ENCODE data around the gene MAVS.
"Not testable (repeated sequence)": the region's sequence is repeated elsewhere in the genome, so short reads cannot be mapped to it uniquely, and the experiment has no call there.

The MAVS gene

GRCh38 chr20:3857405-3857804 is 10.8 kb downstream of the MAVS start:
- no peak for DNase-seq

DNA sequence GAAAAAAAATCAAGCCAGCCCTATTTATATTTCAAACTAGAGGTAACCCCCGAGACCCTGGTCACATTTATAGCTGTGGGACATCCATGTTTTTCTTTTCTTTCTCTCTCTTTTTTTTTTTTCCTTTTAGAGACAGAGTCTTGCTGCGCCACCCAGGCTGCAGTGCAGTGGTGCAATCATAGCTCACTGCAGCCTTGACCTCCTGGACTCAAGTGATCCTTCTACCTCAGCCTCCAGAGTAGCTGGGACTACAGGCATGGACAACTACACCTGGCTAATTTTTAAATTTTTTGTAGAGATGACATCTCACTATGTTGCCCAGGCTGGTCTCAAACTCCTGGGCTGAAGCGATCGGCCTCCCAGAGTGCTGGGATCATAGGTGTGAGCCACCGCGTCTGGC is 12.1 kb downstream of the MAVS start:
- no peak for DNase-seq

GRCh38 chr20:3861191-3861590 is 14.6 kb downstream of the MAVS start:
- no peak for DNase-seq

GRCh38 chr20:3862333-3862732 is 15.7 kb downstream of the MAVS start:
- DNase-seq = no peak

- DNase-seq = no peak
Measured at GRCh38 chr20:3863317-3863716, 16.7 kb downstream of the MAVS start.

- DNase-seq = no peak
Measured at GRCh38 chr20:3864518-3864917, 17.9 kb downstream of the MAVS start.

GRCh38 chr20:3865152-3865886 is 18.7 kb downstream of the MAVS start:
- DNase-seq = no peak

DNA sequence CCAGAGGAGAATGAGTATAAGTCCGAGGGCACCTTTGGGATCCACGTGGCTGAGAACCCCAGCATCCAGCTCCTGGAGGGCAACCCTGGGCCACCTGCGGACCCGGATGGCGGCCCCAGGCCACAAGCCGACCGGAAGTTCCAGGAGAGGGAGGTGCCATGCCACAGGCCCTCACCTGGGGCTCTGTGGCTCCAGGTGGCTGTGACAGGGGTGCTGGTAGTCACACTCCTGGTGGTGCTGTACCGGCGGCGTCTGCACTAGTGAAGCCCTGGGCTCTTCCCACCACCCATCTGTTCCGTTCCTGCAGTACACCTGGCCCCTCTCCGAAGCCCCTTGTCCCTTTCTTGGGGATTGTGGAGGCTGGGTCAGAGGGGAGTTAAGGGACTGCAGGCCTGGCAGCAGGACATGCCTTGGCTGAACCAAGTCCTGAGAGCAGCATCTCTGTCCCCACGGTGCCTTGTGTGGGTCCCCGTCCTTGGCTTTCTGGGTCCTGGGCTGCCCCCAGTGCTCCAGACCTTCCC is 19.3 kb downstream of the MAVS start:
- no peak for DNase-seq

- DNase-seq = no peak
Measured at GRCh38 chr20:3866464-3866863, 19.8 kb downstream of the MAVS start.

DNA sequence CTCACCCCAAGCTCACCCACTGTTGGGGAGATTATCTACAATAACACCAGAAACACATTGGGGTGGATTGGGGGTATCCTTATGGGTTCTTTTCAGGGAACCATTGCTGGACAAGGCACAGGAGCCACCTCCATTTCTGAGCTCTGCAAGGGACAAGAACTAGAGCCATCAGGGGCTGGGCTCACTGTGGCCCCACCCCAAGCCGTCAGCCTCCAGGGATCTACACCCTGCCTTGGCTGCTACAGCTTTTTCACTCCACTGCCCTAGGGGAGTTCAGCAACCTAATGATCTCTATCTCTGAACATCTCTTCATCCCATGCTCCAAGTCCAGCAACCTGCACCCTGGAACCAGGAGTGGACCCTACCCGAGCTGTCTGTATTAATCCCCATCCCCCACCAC is 21.2 kb downstream of the MAVS start:
- no peak for DNase-seq

- DNase-seq = no peak
Measured at GRCh38 chr20:3869839-3870634, 23.4 kb downstream of the MAVS start.

- DNase-seq = no peak
Measured at GRCh38 chr20:3871550-3872265, 25.1 kb downstream of the MAVS start.

DNA sequence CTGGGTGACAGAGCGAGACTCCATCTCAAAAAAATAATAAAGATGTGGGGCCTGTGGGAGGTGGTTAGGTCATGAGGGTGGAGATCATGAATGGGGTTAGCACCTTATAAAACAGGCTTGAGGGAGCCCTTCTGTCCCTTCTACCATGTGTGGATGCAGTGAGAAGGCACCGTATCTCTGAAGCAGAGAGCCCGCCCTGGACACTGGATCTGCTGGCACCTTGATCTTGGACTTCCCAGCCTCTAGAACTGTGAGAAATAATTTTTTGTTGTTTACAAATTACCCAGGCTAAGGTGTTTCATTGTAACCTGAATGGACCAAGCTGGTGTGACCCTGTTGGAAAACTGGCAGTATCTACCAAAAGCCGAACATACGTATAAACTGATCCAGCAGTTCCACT is 26.9 kb downstream of the MAVS start:
- no peak for DNase-seq

DNA sequence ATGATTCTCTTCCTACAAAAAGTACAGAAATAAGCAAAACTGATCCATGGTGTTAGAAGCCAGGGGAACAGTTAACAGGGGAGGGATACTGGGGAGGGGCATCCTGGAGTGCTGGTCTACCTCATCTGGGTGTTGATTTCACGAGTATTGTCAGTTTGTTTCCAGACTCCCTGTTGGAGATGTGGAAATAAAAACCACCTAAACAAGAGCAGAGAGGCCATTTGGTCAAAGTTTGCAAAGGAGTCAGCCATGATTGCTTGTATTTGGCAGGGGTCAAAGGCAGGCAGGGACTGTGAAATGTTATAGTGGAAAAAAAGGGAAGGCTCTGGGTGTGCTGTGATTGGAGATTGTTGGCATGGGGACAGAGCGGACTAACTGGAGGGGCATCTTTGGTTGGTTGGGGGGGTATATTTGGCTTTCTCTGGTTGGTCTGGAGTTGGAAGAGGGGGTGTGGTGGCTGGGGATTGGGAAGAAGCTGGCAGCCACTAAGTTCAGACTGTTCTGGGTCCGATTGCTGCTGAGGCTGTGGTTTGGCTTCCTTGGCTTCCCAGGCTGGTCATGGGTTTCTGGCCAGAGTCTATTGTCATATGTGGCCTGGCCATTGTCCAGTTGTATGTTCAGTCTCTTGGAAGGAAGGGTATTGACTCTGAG is 27.7 kb downstream of the MAVS start:
- no peak for DNase-seq

DNA sequence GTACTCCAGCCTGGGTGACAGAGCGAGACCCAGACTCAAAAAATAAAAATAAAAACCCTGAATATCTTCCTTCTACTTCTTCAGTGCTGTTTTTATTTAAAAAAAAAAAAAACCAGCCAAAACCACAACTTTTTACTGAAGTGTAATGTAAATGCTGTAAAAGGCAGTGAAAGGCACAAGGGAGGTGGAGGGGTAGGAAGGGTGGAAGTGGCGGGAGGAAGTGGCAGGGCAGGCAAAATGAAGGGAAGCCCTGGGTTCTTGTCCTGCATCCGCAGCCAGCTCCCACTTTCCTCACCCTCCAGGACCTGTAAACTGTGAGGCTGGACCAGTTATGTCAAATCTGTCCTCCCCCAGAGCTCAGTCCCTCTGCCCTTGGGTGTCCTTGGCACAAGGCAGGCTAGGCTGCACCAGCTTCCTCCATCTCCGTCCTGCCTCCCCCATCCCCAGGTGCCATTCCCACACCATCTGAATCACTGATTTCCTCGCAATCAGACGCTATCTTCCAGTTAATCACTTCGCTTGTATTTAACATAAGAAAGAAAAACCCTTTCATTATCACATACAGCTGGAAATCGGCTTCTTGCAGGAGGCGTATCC is 28.8 kb downstream of the MAVS start:
- DNase-seq = peak; percentile 9

DNA sequence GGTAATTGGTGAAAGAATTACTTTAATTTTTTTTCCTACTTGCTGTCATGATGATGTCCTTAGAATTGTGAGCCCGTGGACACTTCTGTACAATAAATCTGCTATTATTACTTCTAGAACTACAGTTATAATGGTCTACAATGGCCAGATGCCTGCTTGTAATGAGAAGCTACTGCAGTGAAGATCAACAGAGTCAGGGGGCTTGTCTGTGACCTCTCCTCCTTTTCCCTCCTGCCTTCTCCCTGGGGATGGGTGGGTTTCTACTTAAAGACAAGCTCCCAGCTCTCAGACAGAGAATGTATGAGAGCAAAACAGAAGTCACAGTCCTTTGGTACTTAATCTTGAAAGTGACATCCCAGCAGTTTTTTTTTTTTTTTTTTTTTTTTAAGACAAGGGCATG is 29.4 kb downstream of the MAVS start:
- DNase-seq = no peak

GRCh38 chr20:3876676-3877075 is 30.0 kb downstream of the MAVS start:
- no peak for DNase-seq

- not testable (repeated sequence) for DNase-seq
Measured at GRCh38 chr20:3878921-3879274, 32.3 kb downstream of the MAVS start.

- DNase-seq = no peak
Measured at GRCh38 chr20:3885715-3886114, 39.1 kb downstream of the MAVS start.

DNA sequence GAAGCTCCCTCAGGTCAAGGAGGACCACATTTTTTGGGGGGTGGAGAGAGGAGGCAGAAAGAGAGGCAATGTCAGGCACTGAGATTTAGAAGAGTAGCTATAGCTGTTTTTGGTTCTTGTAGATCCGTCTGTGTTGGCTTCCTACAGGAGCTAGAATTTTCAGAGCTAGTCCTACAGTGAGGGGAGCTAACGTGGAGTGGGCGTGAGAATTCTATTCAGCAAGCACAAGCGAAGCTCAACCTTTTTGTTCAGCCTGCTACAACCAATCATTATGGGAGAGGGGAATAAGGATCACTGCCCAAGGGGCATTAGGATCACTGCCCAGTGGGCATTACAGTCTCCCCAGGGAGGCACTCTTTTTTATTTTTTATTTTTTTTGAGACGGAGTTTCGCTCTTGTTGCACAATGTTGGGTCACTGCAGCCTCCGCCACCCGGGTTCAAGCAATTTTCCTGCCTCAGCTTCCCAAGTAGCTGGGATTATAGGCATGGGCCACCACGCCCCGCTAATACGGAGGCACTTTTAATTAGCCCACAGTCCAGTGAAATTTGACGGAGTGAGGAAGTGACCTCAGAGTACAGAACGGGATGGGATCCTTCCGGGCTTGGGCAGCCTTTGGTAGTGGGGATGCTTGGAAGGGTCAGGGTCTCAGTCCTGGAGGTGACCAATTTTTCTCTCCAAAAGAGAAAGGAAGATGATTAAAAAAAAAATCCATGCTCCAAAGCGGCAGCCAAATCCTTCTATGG is 41.4 kb downstream of the MAVS start:
- DNase-seq = peak; percentile 45

GRCh38 chr20:3888622-3889488 is 42.2 kb downstream of the MAVS start, which contains the start of gene PANK2:
Gene PANK2, plus strand, starts transcription at chr20:3889387.
- DNase-seq = peak; percentile 96

Measured in MV-4-11 (cell line).